ENCODE results near the gene SAG.

Gene SAG

GRCh38 chr2:233307565-233307964 lies at the start of gene SAG:
SAG (plus strand) TSS chr2:233307816; CDS start chr2:233309190, 1,374 bp downstream.
- no peak for DNase-seq (ENCODE audit: low read depth)

GRCh38 chr2:233258211-233258610 lies 49.4 kb upstream of the SAG start:
- DNase-seq (ENCODE audit: low read depth), result no peak

- DNase-seq (ENCODE audit: low read depth), result peak; percentile 32
Observed at GRCh38 chr2:233259730-233260129, 47.9 kb upstream of the SAG start.

- DNase-seq (ENCODE audit: low read depth), result no peak
Observed at GRCh38 chr2:233260661-233261060, 47.0 kb upstream of the SAG start.

- no peak for DNase-seq (ENCODE audit: low read depth)
Observed at GRCh38 chr2:233261819-233262555, 45.6 kb upstream of the SAG start.

GRCh38 chr2:233262562-233262961 lies 45.1 kb upstream of the SAG start:
- no peak for DNase-seq (ENCODE audit: low read depth)

- no peak for DNase-seq (ENCODE audit: low read depth)
Observed at GRCh38 chr2:233263045-233263570, 44.5 kb upstream of the SAG start.

GRCh38 chr2:233264667-233265066 lies 42.9 kb upstream of the SAG start:
- DNase-seq (ENCODE audit: low read depth), result no peak

GRCh38 chr2:233265899-233266431 lies 41.7 kb upstream of the SAG start:
- no peak for DNase-seq (ENCODE audit: low read depth)

GRCh38 chr2:233266481-233266880 lies 41.1 kb upstream of the SAG start:
- DNase-seq (ENCODE audit: low read depth), result no peak

- no peak for DNase-seq (ENCODE audit: low read depth)
Observed at GRCh38 chr2:233267516-233268245, 39.9 kb upstream of the SAG start.

- DNase-seq (ENCODE audit: low read depth), result no peak
Observed at GRCh38 chr2:233270366-233270765, 37.2 kb upstream of the SAG start.

- DNase-seq (ENCODE audit: low read depth), result no peak
Observed at GRCh38 chr2:233270951-233271350, 36.7 kb upstream of the SAG start.

GRCh38 chr2:233271693-233272092 lies 35.9 kb upstream of the SAG start:
- DNase-seq (ENCODE audit: low read depth), result no peak

GRCh38 chr2:233273120-233273519 lies 34.5 kb upstream of the SAG start:
- DNase-seq (ENCODE audit: low read depth), result no peak

GRCh38 chr2:233275223-233275622 lies 32.4 kb upstream of the SAG start:
- DNase-seq (ENCODE audit: low read depth), result no peak

- no peak for DNase-seq (ENCODE audit: low read depth)
Observed at GRCh38 chr2:233278921-233279320, 28.7 kb upstream of the SAG start.

GRCh38 chr2:233280114-233280693 lies 27.4 kb upstream of the SAG start:
- DNase-seq (ENCODE audit: low read depth), result no peak

- DNase-seq (ENCODE audit: low read depth), result no peak
Observed at GRCh38 chr2:233281553-233281952, 26.1 kb upstream of the SAG start.

- no peak for DNase-seq (ENCODE audit: low read depth)
Observed at GRCh38 chr2:233281992-233282603, 25.5 kb upstream of the SAG start.

- no peak for DNase-seq (ENCODE audit: low read depth)
Observed at GRCh38 chr2:233285921-233286320, 21.7 kb upstream of the SAG start.

GRCh38 chr2:233287871-233288270 lies 19.7 kb upstream of the SAG start:
- DNase-seq (ENCODE audit: low read depth), result no peak

Data from ELR (cell line).